ENCODE measurements around the gene PHOSPHO1. TPM values are rescaled to one million over a fixed set of nuclear protein-coding genes. Genes with fewer than 3 reads are reported as not detected.

Gene PHOSPHO1
- total RNA-seq, 4 donors from 2014 or later, result 1.7 TPM; not detected in 3

DNA sequence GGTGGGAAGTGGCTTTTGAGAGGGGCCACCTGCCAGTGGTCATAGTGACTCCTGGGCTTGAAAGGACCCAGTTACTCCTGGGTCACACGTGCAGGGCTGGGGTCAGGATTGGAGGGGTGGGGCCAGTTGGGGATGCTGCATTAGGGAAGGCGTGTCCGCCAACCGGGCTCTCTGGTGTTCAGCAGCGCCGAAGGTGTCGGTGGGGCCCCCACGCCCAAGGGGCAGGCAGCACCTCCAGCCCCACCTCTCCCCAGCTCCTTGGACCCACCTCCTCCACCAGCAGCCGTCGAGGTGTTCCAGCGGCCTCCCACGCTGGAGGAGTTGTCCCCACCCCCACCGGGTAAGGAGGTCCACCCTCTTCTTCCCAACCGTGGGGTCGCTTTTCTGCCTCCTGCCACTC is 10.6 kb downstream of the PHOSPHO1 start:
- Histone ChIP-seq H3K27ac (no peak overlapping the region), H3K9me3 (no peaks in the 10 kb centered on the region), H3K4me3 (replicated peaks in 1 of 3) (no peak overlapping the region), H3K4me1 (peaks cover 19 to 39% of the 10 kb centered on the region in 2 donors), H3K36me3 (no peaks in the 10 kb centered on the region), H3K27me3 (peaks cover 15% of the 10 kb centered on the region)
- 81 to 82% methylated on average over 12 to 15 of the region's 15 CpGs for WGBS, 2 donors
- DNase-seq, result no peak
- intact Hi-C loops (cut with DNase I), result loop anchor here (10.0 kb wide), 1 partner anchor 65 kb away; no protein-coding TSS in a partner anchor
- TF ChIP-seq, protein P1, sequence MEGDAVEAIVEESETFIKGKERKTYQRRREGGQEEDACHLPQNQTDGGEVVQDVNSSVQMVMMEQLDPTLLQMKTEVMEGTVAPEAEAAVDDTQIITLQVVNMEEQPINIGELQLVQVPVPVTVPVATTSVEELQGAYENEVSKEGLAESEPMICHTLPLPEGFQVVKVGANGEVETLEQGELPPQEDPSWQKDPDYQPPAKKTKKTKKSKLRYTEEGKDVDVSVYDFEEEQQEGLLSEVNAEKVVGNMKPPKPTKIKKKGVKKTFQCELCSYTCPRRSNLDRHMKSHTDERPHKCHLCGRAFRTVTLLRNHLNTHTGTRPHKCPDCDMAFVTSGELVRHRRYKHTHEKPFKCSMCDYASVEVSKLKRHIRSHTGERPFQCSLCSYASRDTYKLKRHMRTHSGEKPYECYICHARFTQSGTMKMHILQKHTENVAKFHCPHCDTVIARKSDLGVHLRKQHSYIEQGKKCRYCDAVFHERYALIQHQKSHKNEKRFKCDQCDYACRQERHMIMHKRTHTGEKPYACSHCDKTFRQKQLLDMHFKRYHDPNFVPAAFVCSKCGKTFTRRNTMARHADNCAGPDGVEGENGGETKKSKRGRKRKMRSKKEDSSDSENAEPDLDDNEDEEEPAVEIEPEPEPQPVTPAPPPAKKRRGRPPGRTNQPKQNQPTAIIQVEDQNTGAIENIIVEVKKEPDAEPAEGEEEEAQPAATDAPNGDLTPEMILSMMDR (IDR thresholded peaks at IDR 0.05), result no peak
- no peak for TF ChIP-seq POLR2A (IDR thresholded peaks at IDR 0.05)

DNA sequence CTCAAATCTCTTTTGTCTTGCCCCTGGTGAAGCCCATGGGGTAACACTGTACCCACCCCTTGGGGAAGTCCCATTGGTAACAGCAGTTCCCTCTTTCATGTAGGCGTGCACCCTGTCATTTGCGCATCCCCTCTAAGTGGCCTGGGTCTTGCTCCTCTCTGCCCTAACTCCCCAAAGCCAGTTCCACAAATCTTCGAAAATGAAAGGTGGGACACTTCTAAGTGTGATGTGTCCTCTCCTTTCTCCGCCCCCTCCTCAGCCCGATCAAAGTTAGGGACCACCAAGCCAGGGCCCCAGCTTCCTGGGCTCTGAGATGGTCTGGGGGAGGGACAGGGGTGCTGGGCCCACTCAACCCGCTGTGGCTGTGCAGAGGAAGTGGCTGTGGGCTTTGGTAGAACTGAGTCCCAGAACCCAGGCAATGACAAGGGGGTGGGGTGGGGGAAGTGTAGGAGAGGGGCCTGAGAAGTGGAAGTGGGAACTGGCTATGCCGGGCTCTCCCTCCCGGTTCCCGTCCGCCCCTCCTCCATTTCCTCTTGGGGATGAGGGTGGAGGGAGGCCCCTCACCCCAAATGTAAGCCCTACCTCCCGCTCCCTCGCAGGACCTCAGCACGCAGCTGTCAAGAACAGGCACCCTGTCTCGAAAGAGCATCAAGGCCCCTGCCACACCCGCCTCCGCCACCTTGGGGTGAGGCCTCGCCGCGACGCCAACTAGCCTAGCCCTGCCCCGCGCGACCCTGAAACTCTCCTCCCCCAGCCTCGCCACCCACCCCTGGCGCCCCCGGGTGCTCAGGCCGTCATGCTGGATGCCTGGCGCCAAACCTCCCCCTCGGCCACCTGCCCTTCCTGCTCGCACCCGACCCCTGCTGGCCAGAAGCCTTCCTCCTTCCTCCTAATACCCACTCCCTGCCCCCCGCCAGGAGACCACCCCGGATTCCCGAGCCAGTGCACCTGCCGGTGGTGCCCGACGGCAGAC is 11.4 kb downstream of the PHOSPHO1 start:
- H3K27ac ChIP-seq, result no peak overlapping the region

DNA sequence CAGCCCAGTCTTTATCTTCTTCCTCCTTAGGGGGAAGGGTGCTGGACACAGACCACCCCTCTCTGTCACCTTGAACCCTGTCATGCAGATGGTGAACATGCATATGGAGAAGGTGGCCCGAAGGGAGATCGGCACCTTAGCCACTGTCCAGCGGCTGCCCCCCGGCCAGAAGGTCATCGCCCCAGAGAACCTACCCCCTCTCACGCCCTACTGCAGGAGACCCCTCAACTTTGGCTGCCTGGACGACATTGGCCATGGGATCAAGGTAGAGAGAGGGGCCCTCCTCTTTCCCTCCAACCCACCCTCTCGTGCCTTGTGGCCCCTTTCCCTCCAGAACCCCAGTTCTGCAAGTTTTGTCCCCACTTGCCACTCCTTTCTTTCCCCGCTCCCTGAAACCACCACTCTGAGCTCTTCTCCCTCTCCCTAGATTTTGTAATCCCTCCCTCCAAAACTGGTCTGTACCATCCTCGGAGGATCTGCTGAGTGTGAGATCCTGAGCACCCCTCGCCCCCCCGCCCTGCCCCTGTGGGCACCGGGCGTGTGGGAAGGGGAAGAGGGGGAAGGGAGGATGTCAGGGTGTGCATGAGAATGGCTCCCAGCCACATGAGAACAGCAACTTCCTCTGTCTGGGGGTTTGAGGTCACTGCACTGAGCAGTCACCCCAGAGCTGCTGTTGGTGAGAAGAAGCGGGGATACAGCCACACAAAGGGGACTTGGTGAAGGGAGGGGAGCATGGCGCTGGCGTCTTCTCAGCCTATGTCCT is 12.8 kb downstream of the PHOSPHO1 start:
- intact Hi-C loops (cut with DNase I), result no loop called here
- no peak overlapping the region for H3K27ac ChIP-seq

More for the DNA sequence above, 11.4 kb downstream of the PHOSPHO1 start:
- TF ChIP-seq POLR2A (IDR thresholded peaks at IDR 0.05), result no peak
- TF ChIP-seq, protein P1 (IDR thresholded peaks at IDR 0.05), result no peak
- peaks cover 19 to 37% of the 10 kb centered on the region in 2 donors for H3K4me1 ChIP-seq
- H3K27me3 ChIP-seq, result peaks cover 9% of the 10 kb centered on the region
- no peak overlapping the region for H3K4me3 ChIP-seq (replicated peaks in 1 of 3)
- no peaks in the 10 kb centered on the region for H3K36me3 ChIP-seq
- DNase-seq, result no peak
- 43 to 56% methylated on average over 17 to 21 of the region's 37 CpGs for WGBS, 2 donors
- intact Hi-C loops (cut with DNase I), result no loop called here
- H3K9me3 ChIP-seq, result no peaks in the 10 kb centered on the region

DNA sequence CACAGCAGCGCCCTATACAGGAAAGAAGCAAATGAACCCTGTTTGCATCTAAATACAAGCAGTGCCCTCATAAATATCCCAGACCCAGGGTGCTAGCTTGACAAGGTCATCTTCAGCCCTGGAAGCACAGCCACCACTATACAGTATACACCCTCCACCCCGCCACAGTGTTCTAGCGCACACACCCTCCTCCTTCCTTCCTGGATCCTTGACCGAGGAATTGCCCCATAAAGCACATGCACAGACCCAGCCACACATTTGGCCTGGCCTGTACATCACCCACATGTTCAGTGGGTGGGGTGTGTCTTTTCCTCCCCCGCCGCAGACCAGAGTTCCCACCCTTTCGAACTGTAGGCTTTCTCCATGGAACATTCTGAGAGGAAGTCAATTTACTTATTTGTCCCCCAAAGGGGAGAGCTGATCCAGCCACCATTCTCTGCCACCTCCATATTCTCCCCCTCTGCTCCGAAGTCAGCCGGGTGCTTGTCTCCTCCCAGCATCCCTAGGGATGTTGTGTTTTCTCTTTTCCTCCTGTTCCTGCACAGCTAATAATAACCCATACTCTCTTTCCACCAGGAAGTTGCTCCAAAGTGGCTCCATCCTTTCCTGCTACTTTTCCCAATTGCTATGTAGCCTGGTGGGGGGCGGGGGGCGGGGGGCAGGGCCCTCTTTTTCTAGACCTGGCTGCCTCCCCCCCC is 13.5 kb downstream of the PHOSPHO1 start:
- DNase-seq, result peak; percentile 10 to 15
- Histone ChIP-seq H3K27me3 (no peaks in the 10 kb centered on the region), H3K36me3 (no peaks in the 10 kb centered on the region), H3K9me3 (no peaks in the 10 kb centered on the region), H3K4me1 (peaks cover 13 to 31% of the 10 kb centered on the region in 2 donors), H3K27ac (no peak overlapping the region), H3K4me3 (replicated peaks in 1 of 3) (no peak overlapping the region)
- WGBS, 2 donors, result 63 to 70% methylated on average over 11 of the region's 11 CpGs
- TF ChIP-seq POLR2A (IDR thresholded peaks at IDR 0.05), result no peak
- TF ChIP-seq, protein P1 (IDR thresholded peaks at IDR 0.05), result no peak
- intact Hi-C loops (cut with DNase I), result no loop called here

More for the DNA sequence above, 12.8 kb downstream of the PHOSPHO1 start:
- WGBS, 2 donors, result 67 to 72% methylated on average over 15 to 17 of the region's 17 CpGs
- H3K4me1 ChIP-seq, result peaks cover 13 to 31% of the 10 kb centered on the region in 2 donors
- H3K36me3 ChIP-seq, result no peaks in the 10 kb centered on the region
- DNase-seq, result peak in 1 of 2 donors; percentile 30
- no peak for TF ChIP-seq POLR2A (IDR thresholded peaks at IDR 0.05)
- TF ChIP-seq, protein P1 (IDR thresholded peaks at IDR 0.05), result no peak
- no peak overlapping the region for H3K4me3 ChIP-seq (replicated peaks in 1 of 3)
- no peaks in the 10 kb centered on the region for H3K27me3 ChIP-seq
- no peaks in the 10 kb centered on the region for H3K9me3 ChIP-seq

Data from thyroid gland (tissue), 4 donors.